HG03342 (cell line): ENCODE data around the gene FSTL5.
"Not testable (repeated sequence)": the region's sequence is repeated elsewhere in the genome, so short reads cannot be mapped to it uniquely, and the experiment has no call there.

Experiments
- ATAC-seq: cut with Tn5 transposase; IDR thresholded peaks from one replicate; pipeline ENCODE4 v1.9.1; 2021; ENCODE audit warnings: mild to moderate bottlenecking, moderate library complexity; ENCODE audit not compliant: unreplicated experiment

Gene FSTL5

GRCh38 chr4:162163892-162164759 lies at the start of gene FSTL5:
TSS of gene FSTL5 (minus strand) at chr4:162164000. CDS start at chr4:162111396, 52,604 bp downstream.
- peak; percentile 96 for ATAC-seq

- ATAC-seq, result no peak
Measured at GRCh38 chr4:162209706-162210105, 45.9 kb upstream of the FSTL5 start.

GRCh38 chr4:162203478-162203877 lies 39.7 kb upstream of the FSTL5 start:
- ATAC-seq, result not testable (repeated sequence)

GRCh38 chr4:162201673-162202072 lies 37.9 kb upstream of the FSTL5 start:
- ATAC-seq, result no peak

GRCh38 chr4:162170509-162170908 lies 6.7 kb upstream of the FSTL5 start:
- ATAC-seq, result no peak

- ATAC-seq, result no peak
Measured at GRCh38 chr4:162164906-162165510, 1.2 kb upstream of the FSTL5 start.

GRCh38 chr4:162162672-162163071 lies 1.1 kb downstream of the FSTL5 start:
- ATAC-seq, result no peak

- ATAC-seq, result no peak
Measured at GRCh38 chr4:162157241-162157640, 6.6 kb downstream of the FSTL5 start.

GRCh38 chr4:162154862-162155540 lies 8.8 kb downstream of the FSTL5 start:
- ATAC-seq, result no peak

GRCh38 chr4:162151850-162152249 lies 11.9 kb downstream of the FSTL5 start:
- no peak for ATAC-seq

GRCh38 chr4:162151386-162151785 lies 12.4 kb downstream of the FSTL5 start:
- no peak for ATAC-seq

- ATAC-seq, result no peak
Measured at GRCh38 chr4:162149644-162150043, 14.2 kb downstream of the FSTL5 start.

GRCh38 chr4:162140051-162140683 lies 23.6 kb downstream of the FSTL5 start:
- no peak for ATAC-seq

- no peak for ATAC-seq
Measured at GRCh38 chr4:162139412-162139811, 24.4 kb downstream of the FSTL5 start.

GRCh38 chr4:162131256-162131655 lies 32.5 kb downstream of the FSTL5 start:
- ATAC-seq, result no peak

- no peak for ATAC-seq
Measured at GRCh38 chr4:162126729-162127128, 37.1 kb downstream of the FSTL5 start.

GRCh38 chr4:162117051-162117450 lies 46.7 kb downstream of the FSTL5 start:
- no peak for ATAC-seq

- ATAC-seq, result no peak
Measured at GRCh38 chr4:162116095-162116779, 47.6 kb downstream of the FSTL5 start.

GRCh38 chr4:162115333-162115732 lies 48.5 kb downstream of the FSTL5 start:
- ATAC-seq, result no peak

GRCh38 chr4:162111078-162111477 lies 52.7 kb downstream of the FSTL5 start:
- no peak for ATAC-seq
